BE2C (cell line): Measurements from ENCODE around the gene PSMB8. TPM values are rescaled to one million over a fixed set of nuclear protein-coding genes. Genes with fewer than 3 reads are reported as not detected.

Experiments used
- DNase-seq: peaks from one replicate; pipeline ENCODE4 v3.0.0-alpha.2; 2020
- H3K27me3 ChIP-seq: fragments of 250-450 bp; sonication (Bioruptor Pico); 2 replicates; pipeline ENCODE4 v1.5.1; 2020; ENCODE audit warnings: mild to moderate bottlenecking
- H3K36me3 ChIP-seq: fragments of 250-450 bp; sonication (Bioruptor Pico); 2 replicates; pipeline ENCODE4 v1.5.1; 2020; ENCODE audit warnings: mild to moderate bottlenecking
- H3K4me1 ChIP-seq: fragments of 250-450 bp; sonication (Bioruptor Pico); 2 replicates; pipeline ENCODE4 v1.5.1; 2020
- H3K4me3 ChIP-seq: 2 replicates; pipeline ENCODE4 v1.5.1; 2011; ENCODE audit warnings: low read depth, low read length
- H3K9me3 ChIP-seq: fragments of 250-450 bp; sonication (Bioruptor Pico); 2 replicates; pipeline ENCODE4 v1.5.1; 2020
- polyA plus RNA-seq: library from polyadenylated mRNA; unstranded; fragments of >200 nt; gene quantifications from one replicate; pipeline ENCODE4 v1.2.1, GENCODE V29; 2012; ENCODE audit warnings: low read depth, missing spikeins; ENCODE audit not compliant: insufficient read length, insufficient read depth
- TF ChIP-seq, protein P1 (sequence below): IDR thresholded peaks from 2 replicates; pipeline ENCODE4 v1.5.1; 2012; ENCODE audit warnings: mild to moderate bottlenecking, low read depth, low read length

Gene PSMB8
- 2.6 TPM for polyA plus RNA-seq

DNA sequence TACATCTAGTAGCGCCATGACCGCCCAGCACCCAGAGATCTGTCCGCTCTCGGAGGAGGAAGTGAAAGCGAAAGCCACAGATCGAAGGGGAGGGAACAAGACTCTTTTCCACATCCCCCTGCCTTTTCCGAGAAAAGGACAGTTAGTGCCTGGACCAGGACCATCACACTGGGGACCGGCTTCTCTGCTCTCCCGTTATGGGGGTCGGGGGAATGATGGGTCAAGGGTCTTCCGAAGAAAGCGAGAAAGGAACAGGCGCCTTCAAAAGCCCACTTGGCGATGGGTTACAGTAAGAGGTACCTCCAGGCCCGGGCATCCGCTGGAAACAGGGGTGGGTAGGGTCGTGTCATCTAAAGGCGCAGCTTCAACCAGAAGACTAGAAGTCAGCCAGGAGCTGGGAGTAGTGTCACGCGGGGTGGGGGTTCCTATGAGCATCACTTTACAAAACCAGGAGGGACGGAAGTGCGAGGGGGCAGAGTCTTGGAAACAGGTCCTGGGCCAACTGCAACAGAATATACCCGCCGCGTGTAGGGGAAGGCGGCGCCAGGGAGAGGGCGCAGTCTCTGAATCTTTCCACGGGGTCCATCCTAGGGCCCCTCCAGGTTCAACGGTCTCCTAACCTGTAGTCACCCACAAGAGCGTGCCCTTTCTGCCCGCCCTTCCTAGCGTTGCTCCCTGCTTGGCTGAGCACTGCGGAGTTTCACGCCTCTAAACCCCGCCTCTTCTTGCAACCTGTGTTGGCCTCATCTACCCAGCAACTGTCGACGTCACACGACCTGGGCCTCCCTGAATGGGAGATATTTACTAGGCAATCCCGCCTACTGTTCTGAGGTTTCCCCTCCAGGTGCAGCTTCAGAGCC is at the start of gene PSMB8:
Gene PSMB8, minus strand, starts transcription at position 69 of the 860 bp plus-strand sequence. Its CDS starts 51 bp downstream, at position 18.
- H3K4me1 ChIP-seq, result no peaks in the 10 kb centered on the region
- H3K27me3 ChIP-seq, result peaks cover 56% of the 10 kb centered on the region
- peak; percentile 88 for DNase-seq
- H3K4me3 ChIP-seq, result peak within 1 kb of the TSS; percentile 75
- TF ChIP-seq, protein P1, sequence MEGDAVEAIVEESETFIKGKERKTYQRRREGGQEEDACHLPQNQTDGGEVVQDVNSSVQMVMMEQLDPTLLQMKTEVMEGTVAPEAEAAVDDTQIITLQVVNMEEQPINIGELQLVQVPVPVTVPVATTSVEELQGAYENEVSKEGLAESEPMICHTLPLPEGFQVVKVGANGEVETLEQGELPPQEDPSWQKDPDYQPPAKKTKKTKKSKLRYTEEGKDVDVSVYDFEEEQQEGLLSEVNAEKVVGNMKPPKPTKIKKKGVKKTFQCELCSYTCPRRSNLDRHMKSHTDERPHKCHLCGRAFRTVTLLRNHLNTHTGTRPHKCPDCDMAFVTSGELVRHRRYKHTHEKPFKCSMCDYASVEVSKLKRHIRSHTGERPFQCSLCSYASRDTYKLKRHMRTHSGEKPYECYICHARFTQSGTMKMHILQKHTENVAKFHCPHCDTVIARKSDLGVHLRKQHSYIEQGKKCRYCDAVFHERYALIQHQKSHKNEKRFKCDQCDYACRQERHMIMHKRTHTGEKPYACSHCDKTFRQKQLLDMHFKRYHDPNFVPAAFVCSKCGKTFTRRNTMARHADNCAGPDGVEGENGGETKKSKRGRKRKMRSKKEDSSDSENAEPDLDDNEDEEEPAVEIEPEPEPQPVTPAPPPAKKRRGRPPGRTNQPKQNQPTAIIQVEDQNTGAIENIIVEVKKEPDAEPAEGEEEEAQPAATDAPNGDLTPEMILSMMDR, result peak; percentile 38
- H3K9me3 ChIP-seq, result no peaks in the 10 kb centered on the region
- no peaks in the 10 kb centered on the region for H3K36me3 ChIP-seq

DNA sequence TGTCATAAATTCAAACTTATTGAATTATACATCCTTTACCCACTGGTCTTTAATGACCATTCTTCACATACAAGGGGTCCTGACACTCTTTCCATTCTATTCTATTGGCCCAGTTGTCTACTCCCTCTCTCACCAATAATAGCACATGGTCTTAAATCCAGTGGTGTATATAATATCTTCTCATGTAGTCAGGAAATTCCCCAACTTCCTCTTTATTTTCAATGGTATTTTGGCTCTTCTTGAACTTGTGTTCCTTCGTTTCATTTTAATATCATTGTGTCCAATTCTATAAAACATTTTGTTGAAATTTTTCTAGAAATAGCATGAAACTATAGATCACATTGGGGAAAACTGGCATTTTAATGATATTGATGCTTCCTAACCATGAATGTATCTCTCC is 47.0 kb upstream of the PSMB8 start:
- H3K4me1 ChIP-seq, result no peaks in the 10 kb centered on the region
- no peak overlapping the region for H3K4me3 ChIP-seq
- H3K9me3 ChIP-seq, result no peaks in the 10 kb centered on the region
- TF ChIP-seq, protein P1, result no peak
- no peak for DNase-seq
- peaks cover 19% of the 10 kb centered on the region; the same call in 1 of the 2 replicates for H3K27me3 ChIP-seq
- no peaks in the 10 kb centered on the region for H3K36me3 ChIP-seq

DNA sequence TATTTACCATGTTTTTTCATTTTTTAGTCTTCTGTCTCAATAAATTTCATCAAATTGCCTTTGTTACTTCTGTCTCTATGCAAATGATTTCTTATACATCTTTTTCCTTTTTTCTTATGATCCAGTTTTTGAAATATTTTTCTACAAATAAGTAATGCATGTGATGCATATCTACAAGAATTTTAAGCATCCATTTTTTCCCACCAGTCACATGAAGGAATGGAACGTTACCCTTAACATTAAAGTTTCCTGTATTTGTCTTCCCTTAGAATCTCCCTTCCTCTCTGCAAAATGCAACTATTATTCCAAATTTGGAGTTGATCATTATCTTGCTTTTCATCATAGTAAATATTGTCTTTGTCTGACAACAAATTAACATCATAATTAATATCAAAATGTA is 45.7 kb upstream of the PSMB8 start:
- Histone ChIP-seq H3K9me3 (no peaks in the 10 kb centered on the region), H3K4me3 (no peak overlapping the region), H3K36me3 (no peaks in the 10 kb centered on the region), H3K4me1 (no peaks in the 10 kb centered on the region), H3K27me3 (peaks cover 19% of the 10 kb centered on the region; the same call in 1 of the 2 replicates)
- TF ChIP-seq, protein P1, result no peak
- no peak for DNase-seq

DNA sequence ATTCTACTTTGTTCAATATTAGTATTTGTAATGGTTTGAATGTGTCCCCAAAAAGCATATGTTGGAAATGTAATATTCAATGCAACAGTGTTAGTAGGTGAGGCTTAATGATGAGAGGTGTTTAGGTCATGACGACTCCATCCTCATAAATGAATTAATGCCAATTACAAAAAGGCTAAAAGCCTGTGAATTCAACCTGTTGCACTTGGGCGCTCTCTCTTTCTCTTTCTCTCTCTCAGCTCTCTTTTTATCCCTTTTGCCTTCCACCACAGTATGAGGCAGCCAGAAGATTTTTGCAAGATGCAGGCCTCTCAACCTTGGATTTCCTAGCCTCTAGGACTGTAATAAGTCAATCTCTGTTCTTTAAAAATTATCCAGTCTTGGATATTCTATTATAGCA is 44.7 kb upstream of the PSMB8 start:
- no peaks in the 10 kb centered on the region for H3K4me1 ChIP-seq
- peaks cover 27% of the 10 kb centered on the region for H3K27me3 ChIP-seq
- no peak for DNase-seq
- no peaks in the 10 kb centered on the region for H3K36me3 ChIP-seq
- no peak overlapping the region for H3K4me3 ChIP-seq
- TF ChIP-seq, protein P1, result no peak
- no peaks in the 10 kb centered on the region for H3K9me3 ChIP-seq

DNA sequence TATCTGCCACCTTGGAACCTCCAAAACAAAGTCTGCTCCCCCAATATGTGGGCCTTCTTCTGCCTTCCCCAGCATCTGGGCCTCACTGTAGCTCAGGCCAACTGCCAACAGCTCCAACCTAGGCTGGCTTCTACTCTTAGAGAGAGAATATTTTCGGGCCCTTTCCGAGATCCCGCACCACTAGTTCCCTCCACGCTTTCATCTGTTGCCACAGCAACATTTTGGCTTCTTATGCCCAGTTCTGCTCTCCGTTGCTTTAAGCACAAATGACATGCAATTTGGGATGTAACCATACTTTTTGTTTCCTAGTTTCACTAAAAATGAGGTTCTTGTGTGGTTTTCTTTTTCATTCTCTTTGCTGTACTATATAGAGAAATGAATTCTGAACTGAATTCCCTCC is 43.8 kb upstream of the PSMB8 start:
- Histone ChIP-seq H3K4me1 (no peaks in the 10 kb centered on the region), H3K9me3 (no peaks in the 10 kb centered on the region), H3K4me3 (no peak overlapping the region), H3K36me3 (no peaks in the 10 kb centered on the region), H3K27me3 (peaks cover 36% of the 10 kb centered on the region)
- TF ChIP-seq, protein P1, result no peak
- no peak for DNase-seq
